Ovary (tissue), 9 donors: Measurements from ENCODE around the gene TRMT44. TPM values are rescaled to one million over a fixed set of nuclear protein-coding genes. Genes with fewer than 3 reads are reported as not detected.
A peak's percentile ranks its signal among the peaks of the same experiment; 100 is the strongest.

Experiments
- DNase-seq, 5 donors: peaks; one replicate each; pipeline ENCODE4 v3.0.0-alpha.2; 2019 to 2020
- H3K27ac ChIP-seq, 2 donors: fragments of 200-600 bp; one replicate each; pipeline versions ENCODE4 v1.5.1 to v1.8.0; 2019 to 2022
- H3K27me3 ChIP-seq: fragments of 200-600 bp; one replicate; pipeline ENCODE4 v1.8.0; 2022
- H3K36me3 ChIP-seq: fragments of 200-600 bp; sonication (generic); one replicate; pipeline ENCODE4 v1.5.1; 2019
- H3K4me1 ChIP-seq: one replicate; pipeline ENCODE4 v1.8.1; 2013; ENCODE audit warnings: mild to moderate bottlenecking, moderate library complexity; ENCODE audit not compliant: insufficient read depth
- H3K4me3 ChIP-seq: fragments of 200-600 bp; sonication (generic); one replicate; pipeline ENCODE4 v1.5.1; 2017
- H3K9me3 ChIP-seq, 2 donors: fragments of 200-600 bp in 1 of 2; sonication (generic) in 1 of 2; one replicate each; pipeline versions ENCODE4 v1.5.1 to v1.8.1; 2013 to 2019; ENCODE audit warnings: mild to moderate bottlenecking in 1 of 2, moderate library complexity in 1 of 2
- CTCF ChIP-seq, 3 donors: fragments of 450-650 bp in 2 of 3; fragments of 200-600 bp in 1 of 3; IDR thresholded peaks; one replicate each; pipeline versions ENCODE4 v1.5.1 to v1.8.0; 2016 to 2022; ENCODE audit warnings: antibody characterized with exemption in 3 of 3, mild to moderate bottlenecking in 1 of 3
- EP300 ChIP-seq: sonication (generic); formaldehyde crosslinking; IDR thresholded peaks from one replicate; pipeline ENCODE4 v1.6.1; 2017; ENCODE audit warnings: antibody characterized with exemption
- POLR2A ChIP-seq: fragments of 450-650 bp; IDR thresholded peaks from one replicate; pipeline ENCODE4 v1.6.1; 2017; ENCODE audit warnings: antibody characterized with exemption, mild to moderate bottlenecking, moderate library complexity
- whole genome bisulfite sequencing, 3 donors: extraction: QIAGEN DNeasy Blood & Tissue Kit in 1 of 3; methylation state at CpG; one replicate each; pipeline versions ENCODE4 v1.1.5 to v1.1.7; 2013 to 2017; 5-methylcytosine and 5-hydroxymethylcytosine counted together
- intact Hi-C, 4 donors: fragments of 100-400 bp; cut with DNase I; formaldehyde crosslinking; loops; one replicate each; pipeline versions ENCODE4 v1.11.0 to v1.15.1; 2022 to 2023
- polyA plus RNA-seq, 2 donors: library from polyadenylated mRNA; stranded (reverse); fragments of 200-250 nt in 1 of 2; fragments of 350-450 nt in 1 of 2; fragmentation: Illumina TruSeq in 1 of 2; extraction: RNeasy Lipid Tissue Mini Kit (QIAGEN cat#74804) in 1 of 2; gene quantifications; one replicate each; pipeline ENCODE4 v1.2.3, GENCODE V29; 2013 to 2014
- total RNA-seq, 7 donors: library from RNA; depleted of rRNA in 2 of 7; stranded (reverse); fragments of >200 nt in 2 of 7; fragmentation: NEBNext Ultra II Directional in 3 of 7; extraction: Animal tissue kit (Norgen Biotek cat#: 25700) in 3 of 7; gene quantifications; one replicate each; pipeline versions ENCODE4 v1.1.0 to v1.2.4, GENCODE V29; 2016 to 2023
- donor health status: DM: no; HTN: no; CAD: no; lungs with moderate emphysema.
- donor health status: DM: no; HTN: no; CAD: no.
- donor health status: Bipolar disorder and iron deficiency.
- donor health status: DM: yes; HTN: yes; CAD: no.
- donor health status: DM: no; HTN: no; CAD: no.
- donor health status: DM: yes; HTN: yes; CAD: no.

TRMT44 gene
- total and polyA plus RNA-seq, 9 donors, result 14.6 to 54.8 (median 32.8) TPM

GRCh38 chr4:8461086-8461485 is 20.5 kb downstream of the TRMT44 start:
- WGBS, 3 donors, result 82 to 88% (median 85%) methylated on average over 6 of the region's 6 CpGs
- intact Hi-C loops, result no loop called here
- no peak overlapping the region for H3K27ac ChIP-seq

GRCh38 chr4:8461616-8462015 is 21.0 kb downstream of the TRMT44 start:
- H3K27me3 ChIP-seq, result no peaks in the 10 kb centered on the region
- no peak overlapping the region for H3K27ac ChIP-seq
- no peak for TF ChIP-seq EP300
- TF ChIP-seq POLR2A, result no peak
- TF ChIP-seq CTCF (IDR thresholded peaks at IDR 0.05), result no peak
- peaks cover 2% of the 10 kb centered on the region for H3K4me1 ChIP-seq
- intact Hi-C loops, result no loop called here
- H3K36me3 ChIP-seq, result no peaks in the 10 kb centered on the region
- DNase-seq, result no peak
- H3K9me3 ChIP-seq, result no peaks in the 10 kb centered on the region
- WGBS, 3 donors, result 89 to 91% (median 89%) methylated on average over 6 of the region's 6 CpGs
- H3K4me3 ChIP-seq, result no peak overlapping the region

More at GRCh38 chr4:8461086-8461485, 20.5 kb downstream of the TRMT44 start:
- Histone ChIP-seq H3K36me3 (no peaks in the 10 kb centered on the region), H3K4me1 (peaks cover 2% of the 10 kb centered on the region), H3K9me3 (no peaks in the 10 kb centered on the region), H3K27me3 (no peaks in the 10 kb centered on the region), H3K4me3 (no peak overlapping the region)
- no peak for TF ChIP-seq EP300
- no peak for DNase-seq

GRCh38 chr4:8463811-8464210 is 23.2 kb downstream of the TRMT44 start:
- intact Hi-C loops, result no loop called here
- no peak for TF ChIP-seq EP300
- no peak for TF ChIP-seq POLR2A
- TF ChIP-seq CTCF (IDR thresholded peaks at IDR 0.05), result no peak
- H3K4me1 ChIP-seq, result peaks cover 2% of the 10 kb centered on the region
- no peak for DNase-seq
- no peaks in the 10 kb centered on the region for H3K27me3 ChIP-seq
- WGBS, 3 donors, result 86 to 96% (median 89%) methylated on average over 9 of the region's 9 CpGs
- no peaks in the 10 kb centered on the region for H3K36me3 ChIP-seq
- no peak overlapping the region for H3K27ac ChIP-seq
- no peak overlapping the region for H3K4me3 ChIP-seq
- H3K9me3 ChIP-seq, result no peaks in the 10 kb centered on the region

GRCh38 chr4:8464381-8464780 is 23.8 kb downstream of the TRMT44 start:
- TF ChIP-seq POLR2A, result no peak
- no peak for TF ChIP-seq CTCF (IDR thresholded peaks at IDR 0.05)
- no peak for TF ChIP-seq EP300
- Histone ChIP-seq H3K27me3 (no peaks in the 10 kb centered on the region), H3K4me1 (peaks cover 7% of the 10 kb centered on the region), H3K36me3 (no peaks in the 10 kb centered on the region), H3K9me3 (no peaks in the 10 kb centered on the region), H3K4me3 (no peak overlapping the region), H3K27ac (peak overlapping the region in 1 of 2 donors; percentile 25)
- 20 to 47% (median 24%) methylated on average over 14 of the region's 14 CpGs for WGBS, 3 donors
- no peak for DNase-seq
- intact Hi-C loops, result no loop called here

GRCh38 chr4:8465615-8466611 is 25.3 kb downstream of the TRMT44 start:
- Histone ChIP-seq H3K27ac (peak overlapping the region in 1 of 2 donors; percentile 25), H3K9me3 (no peaks in the 10 kb centered on the region), H3K36me3 (no peaks in the 10 kb centered on the region), H3K4me3 (no peak overlapping the region), H3K4me1 (peaks cover 11% of the 10 kb centered on the region), H3K27me3 (no peaks in the 10 kb centered on the region)
- WGBS, 3 donors, result 85 to 86% (median 85%) methylated on average over 31 of the region's 31 CpGs
- intact Hi-C loops, result no loop called here
- TF ChIP-seq CTCF (IDR thresholded peaks at IDR 0.05) (no peak), POLR2A (no peak)
- no peak for DNase-seq
